DMS114 treated with DMSO at 0.1 percent for 48 hours (cell line): Measurements from ENCODE around the gene GALNT2.

ENCODE experiments used
- DNase-seq: peaks from one replicate; lab custom pipeline; 2025; ENCODE audit not compliant: unreplicated experiment; lab: John Stamatoyannopoulos, UW

Gene GALNT2

GRCh38 chr1:230226007-230226800 lies 159.2 kb downstream of the GALNT2 start:
- DNase-seq = no peak

GRCh38 chr1:230226814-230227213 lies 159.8 kb downstream of the GALNT2 start:
- no peak for DNase-seq

GRCh38 chr1:230228236-230228897 lies 161.3 kb downstream of the GALNT2 start:
- no peak for DNase-seq

- DNase-seq = no peak
Measured at GRCh38 chr1:230230273-230230672, 163.2 kb downstream of the GALNT2 start.

- DNase-seq = no peak
Measured at GRCh38 chr1:230230948-230231773, 164.1 kb downstream of the GALNT2 start.

- DNase-seq = no peak
Measured at GRCh38 chr1:230231774-230232145, 164.7 kb downstream of the GALNT2 start.

- no peak for DNase-seq
Measured at GRCh38 chr1:230232371-230232771, 165.3 kb downstream of the GALNT2 start.

- no peak for DNase-seq
Measured at GRCh38 chr1:230233786-230234185, 166.7 kb downstream of the GALNT2 start.

GRCh38 chr1:230235876-230236275 lies 168.8 kb downstream of the GALNT2 start:
- no peak for DNase-seq

- DNase-seq = no peak
Measured at GRCh38 chr1:230236301-230237008, 169.4 kb downstream of the GALNT2 start.

- no peak for DNase-seq
Measured at GRCh38 chr1:230237009-230237370, 170.0 kb downstream of the GALNT2 start.

- DNase-seq = no peak
Measured at GRCh38 chr1:230237805-230238204, 170.8 kb downstream of the GALNT2 start.

- no peak for DNase-seq
Measured at GRCh38 chr1:230240446-230241086, 173.5 kb downstream of the GALNT2 start.

GRCh38 chr1:230242326-230242725 lies 175.3 kb downstream of the GALNT2 start:
- no peak for DNase-seq

GRCh38 chr1:230243146-230243545 lies 176.1 kb downstream of the GALNT2 start:
- DNase-seq = no peak

- DNase-seq = no peak
Measured at GRCh38 chr1:230243583-230244353, 176.7 kb downstream of the GALNT2 start.

GRCh38 chr1:230246551-230246950 lies 179.5 kb downstream of the GALNT2 start:
- DNase-seq = no peak

- no peak for DNase-seq
Measured at GRCh38 chr1:230248016-230248888, 181.2 kb downstream of the GALNT2 start.

GRCh38 chr1:230248889-230249270 lies 181.8 kb downstream of the GALNT2 start:
- DNase-seq = no peak
